ENCODE data around the gene RPL36A.

RPL36A gene

DNA sequence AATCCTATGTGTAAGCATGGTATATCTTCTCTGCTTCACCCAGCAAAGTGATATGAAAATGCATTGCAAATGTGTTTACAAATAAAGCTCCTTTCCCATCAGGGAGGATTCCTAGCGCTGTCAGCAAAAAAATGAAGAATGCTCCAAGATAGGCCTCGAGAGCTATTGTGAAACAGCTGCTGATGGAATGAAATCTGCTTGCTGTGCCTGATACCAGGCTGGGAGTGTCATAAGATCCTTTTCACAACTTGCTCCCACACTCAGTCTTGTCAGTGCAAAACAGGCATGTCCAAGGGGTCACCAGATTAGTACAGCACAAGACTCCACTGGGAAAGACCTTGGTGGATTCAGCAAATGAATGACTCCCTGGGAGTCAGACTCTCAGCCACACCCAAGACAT is 51.3 kb downstream of the RPL36A start:
- DNase-seq (ENCODE audit: low read depth, low spot score): no peak
